ENCODE measurements around the gene ATF6B. TPM values are rescaled to one million over a fixed set of nuclear protein-coding genes. Genes with fewer than 3 reads are reported as not detected.

Gene ATF6B
- total RNA-seq, 6 experiments from 2014 or later = 80.0 to 96.2 (median 88.7) TPM

GRCh38 chr6:32073613-32074012 is 54.4 kb downstream of the ATF6B start:
- Mint-ChIP-seq H3K36me3 (ENCODE audit: low read depth) (no peaks in the 10 kb centered on the region), H3K27me3 (ENCODE audit: insufficient read depth) (peaks cover 13% of the 10 kb centered on the region), H3K4me3 (no peak overlapping the region), H3K27ac (no peak overlapping the region), H3K9me3 (no peaks in the 10 kb centered on the region), H3K4me1 (ENCODE audit: low read depth) (peaks cover 28% of the 10 kb centered on the region)
- no peak for DNase-seq
- TF ChIP-seq, protein P1, sequence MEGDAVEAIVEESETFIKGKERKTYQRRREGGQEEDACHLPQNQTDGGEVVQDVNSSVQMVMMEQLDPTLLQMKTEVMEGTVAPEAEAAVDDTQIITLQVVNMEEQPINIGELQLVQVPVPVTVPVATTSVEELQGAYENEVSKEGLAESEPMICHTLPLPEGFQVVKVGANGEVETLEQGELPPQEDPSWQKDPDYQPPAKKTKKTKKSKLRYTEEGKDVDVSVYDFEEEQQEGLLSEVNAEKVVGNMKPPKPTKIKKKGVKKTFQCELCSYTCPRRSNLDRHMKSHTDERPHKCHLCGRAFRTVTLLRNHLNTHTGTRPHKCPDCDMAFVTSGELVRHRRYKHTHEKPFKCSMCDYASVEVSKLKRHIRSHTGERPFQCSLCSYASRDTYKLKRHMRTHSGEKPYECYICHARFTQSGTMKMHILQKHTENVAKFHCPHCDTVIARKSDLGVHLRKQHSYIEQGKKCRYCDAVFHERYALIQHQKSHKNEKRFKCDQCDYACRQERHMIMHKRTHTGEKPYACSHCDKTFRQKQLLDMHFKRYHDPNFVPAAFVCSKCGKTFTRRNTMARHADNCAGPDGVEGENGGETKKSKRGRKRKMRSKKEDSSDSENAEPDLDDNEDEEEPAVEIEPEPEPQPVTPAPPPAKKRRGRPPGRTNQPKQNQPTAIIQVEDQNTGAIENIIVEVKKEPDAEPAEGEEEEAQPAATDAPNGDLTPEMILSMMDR (IDR thresholded peaks at IDR 0.05) = no peak

DNA sequence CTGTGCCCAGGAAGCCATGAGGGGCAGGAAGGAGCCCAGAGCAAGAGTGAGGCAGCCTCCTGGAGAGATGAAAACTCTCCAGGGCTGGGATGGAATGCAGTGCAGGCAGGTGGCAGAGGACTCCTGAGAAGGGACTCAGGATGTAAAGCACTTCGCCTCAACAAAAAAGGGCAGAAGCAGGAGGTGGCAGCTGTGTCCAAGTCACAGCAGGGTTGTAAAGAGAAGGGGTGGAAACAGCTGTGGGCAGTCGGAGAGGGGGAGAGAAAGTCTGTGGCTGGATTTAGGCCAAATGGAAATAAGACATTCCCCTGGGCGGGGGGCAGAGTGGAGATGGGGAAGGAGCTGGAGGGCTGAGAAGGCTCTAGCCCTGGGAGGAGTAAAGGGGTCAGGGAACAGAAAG is 54.9 kb downstream of the ATF6B start:
- Mint-ChIP-seq H3K27me3 (ENCODE audit: insufficient read depth) (peaks cover 13% of the 10 kb centered on the region), H3K9me3 (no peaks in the 10 kb centered on the region), H3K4me3 (no peak overlapping the region), H3K36me3 (ENCODE audit: low read depth) (no peaks in the 10 kb centered on the region), H3K4me1 (ENCODE audit: low read depth) (peaks cover 28% of the 10 kb centered on the region), H3K27ac (no peak overlapping the region)
- TF ChIP-seq, protein P1 (IDR thresholded peaks at IDR 0.05) = no peak
- no peak for DNase-seq

DNA sequence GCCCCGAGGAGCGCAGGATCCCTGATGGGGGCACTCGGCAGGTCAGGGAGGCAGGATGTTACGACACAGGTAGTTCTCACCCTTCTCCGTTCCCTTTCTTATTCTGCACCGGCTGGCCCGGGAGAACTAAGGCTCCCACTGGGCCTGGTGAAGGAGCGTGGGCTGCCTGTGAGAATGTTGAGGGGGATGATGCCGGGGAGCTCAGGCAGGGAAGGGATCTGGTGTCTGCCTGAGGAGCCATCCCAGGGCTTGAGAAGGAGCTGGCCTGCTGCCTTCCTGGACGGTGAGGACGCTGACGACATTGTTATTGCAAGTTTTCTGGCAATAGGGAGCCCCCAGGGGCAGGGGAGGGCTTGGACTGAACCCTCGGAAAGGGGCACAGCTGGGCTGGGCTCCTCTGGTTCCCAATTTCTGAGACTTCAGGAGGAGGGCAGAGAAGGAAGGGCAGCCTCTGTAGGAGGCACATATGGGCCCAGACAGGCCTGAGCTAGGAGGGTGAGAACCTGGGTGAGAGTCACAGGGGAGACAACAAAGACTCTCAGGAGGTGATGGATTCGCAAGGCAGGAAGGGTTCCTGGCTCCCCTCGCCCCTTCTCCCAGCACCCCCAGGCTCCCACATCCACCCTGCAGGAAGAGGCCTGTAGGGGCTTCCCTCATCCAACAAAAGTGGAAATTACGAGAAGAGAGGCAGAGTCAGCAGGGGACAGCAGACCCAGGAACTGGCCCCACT is 57.1 kb downstream of the ATF6B start:
- no peak overlapping the region for H3K27ac Mint-ChIP-seq
- TF ChIP-seq, protein P1 (IDR thresholded peaks at IDR 0.05) = no peak

DNA sequence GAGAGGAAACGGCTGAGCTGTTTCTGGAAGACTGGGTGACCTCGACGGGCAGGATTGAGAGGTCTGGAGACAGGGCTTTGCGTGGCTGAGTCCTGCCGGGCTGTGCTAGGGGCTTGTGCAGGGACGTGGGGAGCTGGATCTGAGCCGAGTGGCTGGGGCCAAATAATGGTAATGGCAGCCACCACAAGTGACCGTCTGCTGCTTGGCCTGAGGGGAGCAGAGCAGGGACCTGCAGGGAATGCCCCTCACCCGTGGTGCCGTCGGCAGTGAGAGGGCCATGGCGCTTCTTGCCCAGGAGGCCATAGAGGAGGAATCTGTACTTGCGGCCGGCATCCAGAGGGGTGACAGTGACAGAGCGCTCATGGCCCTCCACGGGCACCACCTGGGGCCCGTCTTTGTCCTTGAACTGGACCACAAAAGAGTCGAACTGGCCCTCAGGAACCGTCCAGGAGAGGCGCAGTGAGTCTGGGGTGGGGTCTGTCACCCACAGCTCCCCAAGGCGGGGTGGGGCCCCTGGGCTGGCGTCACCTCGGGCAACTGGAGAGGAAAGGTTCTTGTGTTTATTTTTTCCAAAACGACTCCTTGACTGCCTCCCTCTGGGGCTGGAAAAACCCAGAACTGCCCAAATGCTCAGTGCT is 58.0 kb downstream of the ATF6B start:
- no peak for DNase-seq
- Mint-ChIP-seq H3K27me3 (ENCODE audit: insufficient read depth) (peaks cover 14% of the 10 kb centered on the region), H3K4me3 (no peak overlapping the region), H3K27ac (no peak overlapping the region), H3K4me1 (ENCODE audit: low read depth) (peaks cover 3% of the 10 kb centered on the region), H3K9me3 (no peaks in the 10 kb centered on the region), H3K36me3 (ENCODE audit: low read depth) (no peaks in the 10 kb centered on the region)
- TF ChIP-seq, protein P1 (IDR thresholded peaks at IDR 0.05) = no peak

More for the DNA sequence above, 57.1 kb downstream of the ATF6B start:
- H3K4me3 Mint-ChIP-seq = no peak overlapping the region
- DNase-seq = no peak
- no peaks in the 10 kb centered on the region for H3K9me3 Mint-ChIP-seq
- H3K36me3 Mint-ChIP-seq (ENCODE audit: low read depth) = no peaks in the 10 kb centered on the region
- peaks cover 13% of the 10 kb centered on the region for H3K4me1 Mint-ChIP-seq (ENCODE audit: low read depth)
- H3K27me3 Mint-ChIP-seq (ENCODE audit: insufficient read depth) = peaks cover 14% of the 10 kb centered on the region

DNA sequence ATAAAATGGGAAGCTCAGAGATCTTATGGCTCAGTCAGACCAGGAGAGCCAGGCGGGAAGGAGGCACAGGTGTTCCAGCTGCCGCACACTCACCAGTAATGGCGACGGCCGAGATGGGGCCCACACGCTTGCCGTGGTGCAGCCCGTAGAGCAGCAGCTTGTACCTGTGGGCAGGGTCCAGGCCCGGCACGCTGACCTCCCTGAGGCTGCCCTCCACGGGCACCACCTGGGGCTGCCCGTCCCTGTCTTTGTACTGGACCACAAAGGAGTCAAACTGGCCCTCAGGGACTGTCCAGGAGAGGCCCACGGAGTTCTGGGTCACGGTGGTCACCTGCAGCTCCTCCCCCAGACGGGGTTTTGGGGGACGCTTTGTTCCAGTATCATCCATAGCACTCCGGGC is 58.6 kb downstream of the ATF6B start:
- no peak for DNase-seq
- H3K9me3 Mint-ChIP-seq = no peaks in the 10 kb centered on the region
- H3K27ac Mint-ChIP-seq = no peak overlapping the region
- no peaks in the 10 kb centered on the region for H3K4me1 Mint-ChIP-seq (ENCODE audit: low read depth)
- no peak overlapping the region for H3K4me3 Mint-ChIP-seq
- H3K36me3 Mint-ChIP-seq (ENCODE audit: low read depth) = no peaks in the 10 kb centered on the region
- TF ChIP-seq, protein P1 (IDR thresholded peaks at IDR 0.05) = no peak
- peaks cover 14% of the 10 kb centered on the region for H3K27me3 Mint-ChIP-seq (ENCODE audit: insufficient read depth)
